Jurkat, Clone E6-1 (cell line): ENCODE results near the gene OSBP.
A peak's percentile ranks its signal among the peaks of the same experiment; 100 is the strongest.
"Not testable (repeated sequence)": the region's sequence is repeated elsewhere in the genome, so short reads cannot be mapped to it uniquely, and the experiment has no call there.

Experiments used
- DNase-seq: peaks from one replicate; pipeline ENCODE4 v3.0.0-alpha.2; 2011; ENCODE audit warnings: low read depth, low spot score
- H3K4me3 ChIP-seq: 2 replicates; pipeline ENCODE4 v1.5.1; 2011; ENCODE audit warnings: mild to moderate bottlenecking, low read length, control low read depth, moderate library complexity

OSBP gene

GRCh38 chr11:59559886-59560285 lies 55.7 kb downstream of the OSBP start:
- H3K4me3 ChIP-seq = no peak overlapping the region
- no peak for DNase-seq

- no peak overlapping the region; the same call in 1 of the 2 replicates for H3K4me3 ChIP-seq
- DNase-seq = no peak
These were observed 57.3 kb downstream of the OSBP start for GRCh38 chr11:59558270-59558643.

GRCh38 chr11:59556917-59557348 lies 58.6 kb downstream of the OSBP start:
- peak overlapping the region; percentile 52 for H3K4me3 ChIP-seq
- DNase-seq = no peak

GRCh38 chr11:59556115-59556916 lies 59.3 kb downstream of the OSBP start:
- DNase-seq = peak; percentile 81
- H3K4me3 ChIP-seq = peak overlapping the region; percentile 52

GRCh38 chr11:59555601-59556114 lies 59.9 kb downstream of the OSBP start:
- H3K4me3 ChIP-seq = peak overlapping the region; percentile 52
- DNase-seq = no peak

GRCh38 chr11:59553323-59553722 lies 62.3 kb downstream of the OSBP start:
- DNase-seq = no peak
- H3K4me3 ChIP-seq = no peak overlapping the region

- no peak for DNase-seq
- no peak overlapping the region for H3K4me3 ChIP-seq
These were observed 62.7 kb downstream of the OSBP start for GRCh38 chr11:59552844-59553243.

- H3K4me3 ChIP-seq = peak overlapping the region; percentile 70
- DNase-seq = no peak
These were observed 63.7 kb downstream of the OSBP start for GRCh38 chr11:59551659-59552521.

GRCh38 chr11:59550842-59551658 lies 64.5 kb downstream of the OSBP start:
- H3K4me3 ChIP-seq = peak overlapping the region; percentile 70
- peak; percentile 90 for DNase-seq

- DNase-seq = peak; percentile 97
These were observed 65.2 kb downstream of the OSBP start for GRCh38 chr11:59550368-59550841.

GRCh38 chr11:59548309-59548656 lies 67.3 kb downstream of the OSBP start:
- no peak overlapping the region for H3K4me3 ChIP-seq
- DNase-seq = no peak

More at GRCh38 chr11:59550368-59550841, 65.2 kb downstream of the OSBP start:
- H3K4me3 ChIP-seq = peak overlapping the region; percentile 70

GRCh38 chr11:59547605-59548308 lies 67.8 kb downstream of the OSBP start:
- H3K4me3 ChIP-seq, DNase-seq: not testable (repeated sequence)

- DNase-seq = no peak
- no peak overlapping the region for H3K4me3 ChIP-seq
These were observed 70.2 kb downstream of the OSBP start for GRCh38 chr11:59545179-59546020.

- DNase-seq = no peak
- H3K4me3 ChIP-seq = no peak overlapping the region
These were observed 70.8 kb downstream of the OSBP start for GRCh38 chr11:59544869-59545178.

- not testable (repeated sequence) for DNase-seq, H3K4me3 ChIP-seq
These were observed 71.9 kb downstream of the OSBP start for GRCh38 chr11:59543713-59544112.

- no peak for DNase-seq
These were observed 73.3 kb downstream of the OSBP start for GRCh38 chr11:59542142-59542810.

GRCh38 chr11:59534676-59535075 lies 80.9 kb downstream of the OSBP start:
- DNase-seq = no peak
- H3K4me3 ChIP-seq = no peak overlapping the region

More at GRCh38 chr11:59542142-59542810, 73.3 kb downstream of the OSBP start:
- H3K4me3 ChIP-seq = no peak overlapping the region
